Activated CD4-positive, alpha-beta T cell treated with anti-CD3 and anti-CD28 coated beads for 4 hours (primary cell): ENCODE results near the gene TARP.

Source experiments
- DNase-seq, 2 donors: peaks; one replicate each; pipeline ENCODE4 v3.0.0-alpha.2; 2020

The TARP gene

GRCh38 chr7:38273286-38273995 is at the start of gene TARP:
Gene TARP, minus strand, starts transcription at chr7:38273636.
- DNase-seq, result no peak

- no peak for DNase-seq
These were observed 49.7 kb upstream of the TARP start for GRCh38 chr7:38323156-38323555.

- no peak for DNase-seq
These were observed 49.0 kb upstream of the TARP start for GRCh38 chr7:38322461-38322860.

DNA sequence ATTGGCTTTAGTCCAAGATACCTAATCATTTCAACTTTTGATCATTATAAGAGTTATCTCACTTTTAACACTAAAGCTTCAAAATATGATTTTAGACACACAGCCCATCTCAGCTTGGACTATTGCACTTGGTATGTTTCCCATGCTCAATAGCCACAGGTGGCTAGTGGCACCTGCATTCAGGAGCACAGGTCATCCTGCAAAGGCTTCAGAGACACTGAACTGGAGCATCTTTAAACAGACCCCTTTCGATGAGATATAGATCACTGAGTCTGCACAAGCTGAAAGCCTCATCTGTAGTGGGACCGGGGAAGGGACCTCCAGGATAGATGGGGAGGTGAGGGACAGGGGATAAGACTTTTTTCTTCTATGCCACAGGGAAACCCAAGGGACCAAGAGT is 48.5 kb upstream of the TARP start:
- DNase-seq, result no peak

- no peak for DNase-seq
These were observed 48.1 kb upstream of the TARP start for GRCh38 chr7:38321515-38321944.

DNA sequence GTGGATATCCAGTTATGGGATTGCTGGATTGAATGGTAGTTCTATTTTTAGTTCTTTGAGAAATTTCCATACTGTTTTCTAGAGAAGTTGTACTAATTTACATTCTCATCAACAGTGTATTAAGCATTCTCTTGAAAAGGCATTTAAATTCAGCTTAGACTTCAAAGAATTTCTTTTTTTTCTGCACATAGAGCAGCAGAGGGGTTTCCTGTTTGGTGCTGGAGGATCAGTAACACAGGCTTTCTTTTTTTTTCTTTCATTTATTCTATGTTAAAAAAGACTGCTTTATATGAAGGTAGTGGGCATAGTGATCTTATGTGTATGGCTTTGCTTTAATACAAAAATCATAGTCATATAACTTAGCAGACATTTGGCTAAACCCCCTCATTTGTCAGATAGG is 47.6 kb upstream of the TARP start:
- DNase-seq, result no peak

DNA sequence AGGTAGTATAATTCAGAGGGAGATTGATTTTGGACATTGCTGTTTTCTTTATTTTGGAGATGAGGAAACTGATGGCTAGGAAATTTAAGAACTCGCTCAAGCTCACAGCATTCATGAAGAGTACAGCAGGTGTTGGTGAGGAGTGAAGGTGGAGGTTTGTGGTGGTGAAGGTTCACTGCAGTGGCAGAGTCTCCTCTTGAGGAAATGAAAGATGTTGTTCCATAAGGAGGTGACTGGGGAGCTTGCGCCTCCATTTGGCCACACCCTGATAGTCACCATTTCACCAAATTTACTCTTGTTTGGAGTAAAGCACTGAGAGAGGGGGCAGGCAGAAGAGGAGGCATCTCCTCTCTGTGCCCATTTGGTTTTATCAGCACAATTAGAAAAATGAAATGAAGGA is 46.4 kb upstream of the TARP start:
- no peak for DNase-seq

DNA sequence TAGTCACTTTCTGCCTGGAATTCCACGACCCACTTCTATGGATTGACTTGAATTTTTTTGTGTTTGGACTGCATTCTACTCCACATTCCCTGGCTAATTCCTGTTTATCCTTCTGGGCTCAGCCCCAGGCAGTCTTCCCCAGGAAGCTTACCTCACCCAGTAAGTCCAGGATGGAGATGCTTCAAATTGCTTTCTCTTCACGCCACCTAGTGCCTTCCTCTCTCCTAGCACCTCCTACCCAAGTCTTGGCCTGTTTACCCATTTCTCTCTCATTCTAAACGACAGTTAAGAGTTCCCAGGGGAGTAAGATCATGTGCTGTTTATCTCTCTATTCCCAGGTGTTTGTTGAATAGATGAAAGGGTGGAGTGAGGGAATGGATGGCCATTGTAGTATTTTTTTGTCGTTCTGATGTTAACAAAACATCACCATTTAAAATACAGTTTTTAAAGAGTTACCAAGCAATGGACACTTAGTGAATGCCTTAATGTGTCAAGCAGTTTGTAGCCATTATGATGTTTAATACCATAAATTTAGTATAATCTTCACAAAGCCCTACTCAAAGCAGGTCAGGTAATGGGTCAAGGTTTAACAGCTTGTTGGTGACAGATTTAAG is 45.5 kb upstream of the TARP start:
- no peak for DNase-seq

GRCh38 chr7:38318241-38318640 is 44.8 kb upstream of the TARP start:
- DNase-seq, result no peak

- DNase-seq, result no peak
These were observed 44.1 kb upstream of the TARP start for GRCh38 chr7:38317515-38317914.

DNA sequence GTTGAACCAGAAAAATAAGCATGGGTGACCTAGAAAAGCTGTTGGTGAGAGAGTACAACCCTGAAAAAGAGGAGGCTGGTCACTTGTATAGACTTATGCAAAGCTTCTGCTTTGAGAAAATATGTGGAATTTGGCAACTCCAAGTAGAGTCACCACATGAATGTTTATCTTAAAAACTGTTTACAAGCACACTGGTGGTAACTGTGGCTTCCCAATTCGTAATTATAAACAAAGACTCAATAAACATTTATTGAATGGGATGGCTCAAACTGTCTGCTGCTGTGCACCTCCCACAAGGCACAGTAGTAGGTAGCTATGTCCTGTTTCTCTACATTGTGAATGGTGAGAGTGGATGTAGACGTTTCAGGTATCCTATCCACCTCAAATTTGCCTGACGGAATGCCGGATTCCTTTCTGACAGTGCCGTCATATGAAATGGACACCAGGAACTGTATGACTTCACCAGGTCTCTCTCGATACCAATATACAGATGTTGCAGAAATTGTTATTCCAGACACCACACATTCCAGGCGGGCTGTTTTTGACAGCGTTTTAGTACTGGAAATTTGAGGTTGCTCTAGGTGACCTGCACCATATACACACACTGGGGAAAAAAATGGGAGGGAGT is 43.4 kb upstream of the TARP start:
- DNase-seq, result no peak

- no peak for DNase-seq
These were observed 42.0 kb upstream of the TARP start for GRCh38 chr7:38315410-38315809.

DNA sequence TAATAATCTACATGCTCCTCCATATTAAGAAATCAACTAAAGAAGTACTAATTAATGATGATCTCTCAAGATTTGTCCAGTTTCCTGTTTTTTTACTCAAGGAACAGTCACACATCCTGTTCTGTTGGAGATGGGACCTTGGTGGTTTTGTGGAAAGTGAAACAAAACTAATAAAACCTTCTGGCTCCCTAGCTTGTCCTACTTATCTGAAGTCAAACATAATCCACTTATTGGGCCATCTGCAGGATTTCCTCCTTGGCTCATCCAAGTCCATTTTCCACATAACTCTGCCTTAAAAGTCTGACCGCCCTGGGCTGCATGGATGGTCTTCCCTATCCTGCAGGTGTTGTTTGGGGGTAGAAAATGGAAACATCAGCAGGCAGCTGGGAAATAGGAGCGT is 39.4 kb upstream of the TARP start:
- DNase-seq, result no peak

- DNase-seq, result no peak
These were observed 38.0 kb upstream of the TARP start for GRCh38 chr7:38311329-38311937.

- no peak for DNase-seq
These were observed 37.2 kb upstream of the TARP start for GRCh38 chr7:38310591-38311101.

DNA sequence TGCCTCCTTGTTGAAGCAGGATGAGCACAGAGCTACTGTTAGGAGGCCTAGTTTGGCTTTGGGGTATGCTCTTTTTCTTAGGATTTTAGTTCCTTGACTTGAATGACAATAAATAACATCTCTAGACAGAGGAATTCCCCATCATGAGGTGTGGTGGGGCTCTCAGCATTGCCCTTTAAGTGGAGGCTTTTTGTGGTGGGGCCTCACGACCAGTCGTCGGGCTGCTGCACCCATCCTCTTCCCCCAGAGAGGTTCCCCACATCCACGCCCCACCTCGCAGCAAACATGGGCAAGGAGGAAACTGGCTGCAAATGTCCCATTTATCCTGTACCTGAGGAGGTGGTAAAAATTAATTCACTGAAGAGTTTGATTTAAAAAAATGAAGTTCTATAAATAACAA is 36.1 kb upstream of the TARP start:
- DNase-seq, result no peak

GRCh38 chr7:38308140-38308539 is 34.7 kb upstream of the TARP start:
- no peak for DNase-seq

- DNase-seq, result no peak
These were observed 34.2 kb upstream of the TARP start for GRCh38 chr7:38307640-38308039.

DNA sequence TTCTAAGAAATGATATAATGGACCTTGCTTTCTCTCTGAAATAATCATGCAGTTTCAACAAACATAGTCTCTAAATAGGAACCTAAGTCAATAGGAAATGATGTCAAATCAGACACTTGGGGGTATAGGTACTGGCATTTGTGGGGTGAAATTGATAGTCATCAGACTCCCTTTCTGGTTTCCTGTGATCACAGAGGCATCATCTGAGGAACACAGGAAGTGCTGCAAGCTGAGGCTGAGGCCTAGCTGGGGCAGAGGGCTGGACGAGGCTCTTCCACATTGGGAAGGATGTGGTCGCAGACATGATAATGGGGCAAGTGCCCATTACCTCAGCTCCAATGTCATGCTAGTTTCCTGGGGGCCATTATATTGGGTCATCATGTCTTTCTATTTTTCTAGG is 33.5 kb upstream of the TARP start:
- DNase-seq, result no peak

- DNase-seq, result no peak
These were observed 32.7 kb upstream of the TARP start for GRCh38 chr7:38306171-38306570.

DNA sequence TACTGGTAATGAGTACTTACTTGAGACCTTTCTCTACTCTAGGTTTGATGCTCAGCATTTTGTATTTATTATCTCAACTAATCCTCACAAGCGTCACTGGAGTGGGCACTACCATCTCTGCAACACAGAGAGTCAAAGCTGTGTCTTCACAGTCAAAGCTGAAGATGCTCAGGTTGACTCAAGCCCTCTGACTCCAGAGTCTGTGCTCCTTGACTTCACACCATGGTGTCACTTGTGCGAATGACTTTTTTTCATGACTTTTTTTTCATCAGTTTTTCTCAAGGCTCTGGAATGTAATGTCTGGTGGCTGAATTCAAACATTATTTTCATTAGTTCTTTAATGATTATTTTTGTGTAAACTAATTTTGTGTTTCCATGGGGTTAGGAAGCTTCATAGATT is 30.4 kb upstream of the TARP start:
- no peak for DNase-seq

- no peak for DNase-seq
These were observed 26.7 kb upstream of the TARP start for GRCh38 chr7:38300175-38300574.

GRCh38 chr7:38299275-38299931 is 26.0 kb upstream of the TARP start:
- DNase-seq, result no peak
